A549 treated with CORT108297 at 1 μM for 4 hours (cell line): ENCODE data around the gene GRB7. TPM values are rescaled to one million over a fixed set of nuclear protein-coding genes. Genes with fewer than 3 reads are reported as not detected.

ENCODE experiments used
- total RNA-seq: library from RNA; stranded (reverse); fragments of 200-300 nt; extraction: Qiagen RNA extraction; gene quantifications from 5 replicates; pipeline ENCODE4 v1.2.3, GENCODE V29; 2022

GRB7 gene
- total RNA-seq: 3.9 to 7.3 TPM (median 6.6 TPM) in 5 replicates

GRCh38 chr17:39737760-39738567 is at the start of gene GRB7:
Gene GRB7 (plus strand): TSS chr17:39737938. CDS start chr17:39742302, 4,364 bp downstream.

GRCh38 chr17:39699818-39700147 is 38.0 kb upstream of the GRB7 start, which contains the start of gene ERBB2:
Gene ERBB2 (plus strand): TSS chr17:39700064. CDS start chr17:39700239, 175 bp downstream.

GRCh38 chr17:39730095-39730921 is 7.4 kb upstream of the GRB7 start, which contains the start of gene MIEN1:
Gene MIEN1 (minus strand): TSS chr17:39730532. CDS start chr17:39730495, 37 bp downstream.

Other genes with a start within 250 kb of the GRB7 start
- gene NEUROD2, start 130.0 kb upstream of the GRB7 start, total RNA-seq: 0.05 TPM in 1 of 5 replicates, not detected in the others
- 0.09 TPM in 1 of 5 replicates, not detected in the others for gene PPP1R1B, start 111.0 kb upstream of the GRB7 start, total RNA-seq
- 53.6 to 62.7 TPM (median 60.6 TPM) in 5 replicates for gene STARD3, start 100.8 kb upstream of the GRB7 start, total RNA-seq
- gene TCAP, start 72.6 kb upstream of the GRB7 start, total RNA-seq: 0.52 to 1.4 TPM (median 0.92 TPM) in 5 replicates
- gene PNMT, start 69.5 kb upstream of the GRB7 start, total RNA-seq: 0.13 to 0.21 TPM (median 0.20 TPM) in 3 of 5 replicates, not detected in the others
- gene PGAP3, start 49.9 kb upstream of the GRB7 start, total RNA-seq: 6.7 to 8.3 TPM (median 8.1 TPM) in 5 replicates
- 29.6 to 39.0 TPM (median 38.1 TPM) in 5 replicates for gene ERBB2, start 37.9 kb upstream of the GRB7 start, total RNA-seq
- 89.2 to 101 TPM (median 94.6 TPM) in 5 replicates for gene MIEN1, start 7.4 kb upstream of the GRB7 start, total RNA-seq
- not detected in 5 replicates for gene IKZF3, start 126.4 kb downstream of the GRB7 start, total RNA-seq
- not detected in 5 replicates for gene ZPBP2, start 130.3 kb downstream of the GRB7 start, total RNA-seq
- 1.9 to 2.8 TPM (median 2.4 TPM) in 5 replicates for gene GSDMB, start 180.7 kb downstream of the GRB7 start, total RNA-seq
- 30.9 to 48.5 TPM (median 42.9 TPM) in 5 replicates for gene ORMDL3, start 189.7 kb downstream of the GRB7 start, total RNA-seq
- gene LRRC3C, start 189.8 kb downstream of the GRB7 start, total RNA-seq: not detected in 5 replicates
- gene GSDMA, start 225.1 kb downstream of the GRB7 start, total RNA-seq: not detected in 5 replicates
- 142 to 176 TPM (median 168 TPM) in 5 replicates for gene PSMD3, start 242.9 kb downstream of the GRB7 start, total RNA-seq